Effector memory CD8-positive, alpha-beta T cell (primary cell): ENCODE results near the gene TOR2A.

Experiments used
- ATAC-seq: fragments of 150-1000 bp; cut with Tn5 transposase; replicated peaks from 2 replicates; pipeline ENCODE4 v1.10.0; 2021; ENCODE audit warnings: mild to moderate bottlenecking, moderate library complexity
- DNase-seq, 3 experiments: peaks; one replicate each; pipeline ENCODE4 v3.0.0; 2021
- H3K27ac Mint-ChIP-seq, 2 donors: one replicate each; pipeline ENCODE4 v1.8.0; 2022; ENCODE audit warnings: mild to moderate bottlenecking in 2 of 2, mixed read lengths in 2 of 2, moderate library complexity in 2 of 2
- H3K27me3 Mint-ChIP-seq, 2 donors: one replicate each; pipeline ENCODE4 v1.8.0; 2022; ENCODE audit warnings: mixed read lengths in 2 of 2
- H3K36me3 Mint-ChIP-seq: one replicate; pipeline ENCODE4 v1.8.0; 2022; ENCODE audit warnings: mild to moderate bottlenecking, moderate library complexity, mixed read lengths; ENCODE audit not compliant: insufficient read depth
- H3K4me1 Mint-ChIP-seq, 2 donors: one replicate each; pipeline ENCODE4 v1.8.0; 2022; ENCODE audit warnings: low read depth in 2 of 2, mixed read lengths in 2 of 2
- H3K4me3 Mint-ChIP-seq, 2 donors: one replicate each; pipeline ENCODE4 v1.8.0; 2022; ENCODE audit warnings: mild to moderate bottlenecking in 2 of 2, mixed read lengths in 2 of 2, moderate library complexity in 2 of 2
- H3K9me3 Mint-ChIP-seq, 2 donors: one replicate each; pipeline ENCODE4 v1.8.0; 2022; ENCODE audit warnings: mixed read lengths in 2 of 2

Gene TOR2A

DNA sequence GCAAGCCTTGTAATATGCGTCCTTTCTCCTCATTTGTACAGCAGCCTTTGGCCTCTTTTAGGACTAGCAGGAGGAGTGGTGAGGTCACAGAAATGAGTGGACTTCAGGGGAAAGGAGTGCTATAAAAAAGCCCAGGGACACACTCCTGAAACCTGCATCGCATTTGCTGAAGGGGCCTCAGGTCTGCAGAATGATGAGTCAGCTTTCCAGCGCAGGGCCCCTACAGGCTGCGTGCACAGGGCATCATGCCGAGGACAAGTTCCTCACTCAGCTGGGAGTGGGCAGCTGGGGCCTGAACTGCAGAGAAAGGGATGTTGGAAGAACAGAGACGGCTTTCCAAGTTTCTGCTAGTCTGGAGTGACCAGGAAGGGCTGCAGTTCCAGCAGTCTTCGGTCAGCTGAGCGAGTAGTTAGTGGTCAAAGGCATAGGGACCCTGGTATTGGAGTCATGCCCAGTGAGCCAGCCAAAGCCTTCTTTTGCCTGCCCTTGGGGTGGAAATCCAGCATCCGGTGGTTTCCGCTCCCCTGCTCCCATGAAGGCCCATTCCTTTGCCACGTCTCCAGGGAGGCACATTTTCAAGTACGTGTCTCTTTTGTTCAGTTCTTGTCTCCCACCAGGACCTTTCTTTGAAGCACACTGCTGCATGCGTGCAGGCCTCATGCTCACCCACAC, 45.6 kb downstream of the TOR2A start:
- ATAC-seq (no peak), DNase-seq (no peak)
- no peaks in the 10 kb centered on the region for H3K9me3 Mint-ChIP-seq
- H3K4me1 Mint-ChIP-seq: no peaks in the 10 kb centered on the region
- H3K36me3 Mint-ChIP-seq: peaks cover 5% of the 10 kb centered on the region
- H3K27me3 Mint-ChIP-seq: no peaks in the 10 kb centered on the region
- H3K27ac Mint-ChIP-seq: no peak overlapping the region
- no peak overlapping the region for H3K4me3 Mint-ChIP-seq

- ATAC-seq (no peak), DNase-seq (no peak)
- Mint-ChIP-seq H3K27ac (no peak overlapping the region), H3K4me1 (peaks cover 0 to under 1% of the 10 kb centered on the region in 2 donors), H3K4me3 (no peak overlapping the region), H3K9me3 (no peaks in the 10 kb centered on the region), H3K27me3 (no peaks in the 10 kb centered on the region), H3K36me3 (no peaks in the 10 kb centered on the region)
Observed at GRCh38 chr9:127686461-127687393, 48.4 kb downstream of the TOR2A start.

DNA sequence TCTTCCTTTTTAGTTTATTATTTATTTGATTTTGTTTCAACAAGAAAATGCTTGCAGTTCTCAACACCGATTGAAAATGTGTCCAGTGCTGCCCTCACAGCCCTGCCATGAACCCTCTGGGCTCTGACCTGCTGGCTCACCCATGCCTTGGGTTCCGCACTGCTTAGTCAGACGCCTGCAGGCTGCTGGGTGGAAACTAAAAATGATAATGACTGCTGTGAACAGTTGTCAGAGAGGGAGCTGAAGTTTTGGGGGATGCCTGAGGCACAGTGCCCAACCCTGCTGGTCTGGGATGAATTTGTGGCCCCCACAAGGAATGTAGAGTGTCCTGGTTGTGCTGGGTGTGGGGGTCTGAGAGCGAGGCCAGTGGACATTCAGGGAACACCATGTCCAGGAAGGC, 50.5 kb downstream of the TOR2A start:
- Mint-ChIP-seq H3K4me1 (peaks cover 0 to 1% of the 10 kb centered on the region in 2 donors), H3K9me3 (no peaks in the 10 kb centered on the region), H3K27me3 (peaks cover 0 to 12% of the 10 kb centered on the region in 2 donors), H3K36me3 (no peaks in the 10 kb centered on the region), H3K4me3 (no peak overlapping the region), H3K27ac (peak overlapping the region in 1 of 2 donors; percentile 18)
- no peak for DNase-seq
- ATAC-seq: no peak

DNA sequence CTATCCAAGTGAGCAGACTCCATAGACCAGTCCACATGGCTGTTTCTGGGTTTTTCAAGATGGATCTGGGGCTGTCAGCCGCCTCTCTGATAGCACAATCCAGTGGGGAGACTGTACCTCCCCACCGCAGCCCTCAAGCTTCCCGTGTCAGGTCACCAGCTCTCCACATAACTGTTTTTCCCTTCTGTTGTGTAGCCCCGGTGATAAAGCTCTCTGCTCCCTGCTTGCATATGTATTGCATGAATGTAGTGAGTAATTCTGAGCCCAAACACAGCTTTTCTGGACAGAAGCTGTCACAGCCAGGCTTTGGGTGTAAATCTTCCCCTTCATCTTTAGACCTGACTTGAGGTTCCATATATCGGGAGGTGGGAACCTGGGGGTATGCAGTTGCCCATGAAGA, 51.4 kb downstream of the TOR2A start:
- Mint-ChIP-seq H3K4me1 (peaks cover 0 to 1% of the 10 kb centered on the region in 2 donors), H3K27ac (no peak overlapping the region), H3K36me3 (no peaks in the 10 kb centered on the region), H3K4me3 (no peak overlapping the region), H3K27me3 (peaks cover 5 to 21% of the 10 kb centered on the region in 2 donors), H3K9me3 (no peaks in the 10 kb centered on the region)
- DNase-seq (no peak), ATAC-seq (no peak)

- H3K27me3 Mint-ChIP-seq: peaks cover 7 to 25% of the 10 kb centered on the region in 2 donors
- no peaks in the 10 kb centered on the region for H3K36me3 Mint-ChIP-seq
- H3K27ac Mint-ChIP-seq: no peak overlapping the region
- ATAC-seq: no peak
- H3K4me3 Mint-ChIP-seq: no peak overlapping the region
- DNase-seq: no peak
- H3K9me3 Mint-ChIP-seq: no peaks in the 10 kb centered on the region
- peaks cover 0 to 1% of the 10 kb centered on the region in 2 donors for H3K4me1 Mint-ChIP-seq
Observed at GRCh38 chr9:127682351-127683136, 52.5 kb downstream of the TOR2A start.
